ENCODE results near the gene ODAD4. TPM values are rescaled to one million over a fixed set of nuclear protein-coding genes. Genes with fewer than 3 reads are reported as not detected.
A peak's percentile ranks its signal among the peaks of the same experiment; 100 is the strongest.

Gene ODAD4
- total and polyA plus RNA-seq, 2 of the 8 experiments (the other 6 are each of a cell fraction or from before 2014, with no cell fraction given): 0.48 to 1.3 TPM

DNA sequence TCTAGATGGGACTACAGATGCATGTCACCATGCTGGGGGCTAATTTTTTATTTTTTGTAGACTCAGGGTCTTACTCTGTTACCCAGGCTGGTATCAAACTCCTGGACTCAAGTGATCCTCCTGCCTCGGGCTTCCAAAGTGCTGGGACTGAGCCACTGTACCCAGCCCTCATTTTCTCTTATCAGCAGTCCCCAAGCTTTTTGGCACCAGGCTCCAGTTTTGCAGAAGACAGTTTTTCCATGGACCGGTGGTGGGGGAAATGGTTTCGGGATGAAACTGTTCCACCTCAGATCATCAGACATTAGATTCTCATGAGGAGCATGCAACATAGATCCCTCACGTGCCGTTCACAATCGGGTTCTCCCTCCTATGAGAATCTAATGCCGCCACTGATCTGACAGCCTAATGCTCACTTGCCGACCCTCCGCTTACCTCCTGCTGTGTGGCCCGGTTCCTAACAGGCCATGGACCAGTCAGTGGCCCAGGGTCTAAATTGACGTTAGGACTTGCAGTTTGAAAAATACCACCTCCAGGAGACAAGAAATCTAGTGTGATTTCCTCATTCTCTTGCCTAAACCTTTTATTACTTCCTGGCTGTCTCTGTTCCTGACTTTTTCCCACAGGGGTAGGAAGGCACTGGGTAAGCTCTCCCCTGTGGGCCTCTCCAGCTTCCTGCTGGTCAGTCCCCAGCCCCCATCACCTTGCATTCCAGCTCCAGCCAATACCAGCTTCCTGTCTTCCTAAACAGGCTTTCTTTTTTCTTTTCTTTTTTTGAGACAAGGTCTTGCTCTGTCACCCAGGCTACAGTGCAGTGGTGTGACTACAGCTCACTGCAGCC, 26.8 kb downstream of the ODAD4 start:
- Histone ChIP-seq H3K23me2 (ENCODE audit: low read depth, low read length) (no peaks in the 10 kb centered on the region), H2BK20ac (ENCODE audit: low read length) (0 out of 2 replicates have a peak overlapping the region, but pooled peaks have one; percentile 48), H3K4me1 (replicated peaks in 1 of 4; ENCODE audit: control insufficient read depth in 3 of 4, insufficient read depth in 4 of 4, low read length in 3 of 4) (peaks cover 6 to 16% (median 11%) of the 10 kb centered on the region in 4 experiments), H2AK5ac (ENCODE audit: low read depth, low read length) (0 out of 2 replicates have a peak overlapping the region, but pooled peaks have one; percentile 82), H3K79me1 (ENCODE audit: low read depth, low read length) (no peaks in the 10 kb centered on the region), H3K56ac (replicated peaks; ENCODE audit: insufficient read length, low read depth, low read length) (no peak overlapping the region), H2BK12ac (ENCODE audit: low read depth, low read length) (0 out of 2 replicates have a peak overlapping the region, but pooled peaks have one; percentile 44), H3K4ac (replicated peaks; ENCODE audit: insufficient read length, low read depth, low read length) (no peak overlapping the region), H3K9me3 (ENCODE audit: insufficient read depth in 2 of 2, low read depth in 1 of 2, low read length in 1 of 2) (no peaks in the 10 kb centered on the region), H3K14ac (ENCODE audit: insufficient read length) (no peak overlapping the region), H4K5ac (ENCODE audit: insufficient read length, low read depth, low read length) (no peak overlapping the region), H3K27me3 (replicated peaks in 1 of 4; ENCODE audit: control insufficient read depth in 3 of 4, extremely low read depth in 1 of 4, insufficient read depth in 3 of 4, low read length in 3 of 4) (no peaks in the 10 kb centered on the region), H3K79me2 (ENCODE audit: control insufficient read depth in 1 of 2, insufficient read depth in 2 of 2, low read length in 2 of 2) (no peaks in the 10 kb centered on the region), H2BK15ac (ENCODE audit: low read length) (no peak overlapping the region), H4K8ac (ENCODE audit: extremely low read depth, insufficient read depth, low read length) (no peak overlapping the region; the same call in 1 of the 2 replicates), H3K36me3 (ENCODE audit: control insufficient read depth in 2 of 4, insufficient read depth in 4 of 4, low read length in 3 of 4) (no peaks in the 10 kb centered on the region), H2BK120ac (replicated peaks; ENCODE audit: low read depth, low read length) (no peak overlapping the region), H3K27ac (ENCODE audit: low read depth, low read length) (no peak overlapping the region), H3K23ac (ENCODE audit: insufficient read length) (no peak overlapping the region), H2AFZ (ENCODE audit: low read length) (no peak overlapping the region), H3K4me2 (ENCODE audit: insufficient read depth in 1 of 2, low read depth in 2 of 2, low read length in 2 of 2) (peak overlapping the region; percentile 35 to 59), H4K20me1 (replicated peaks in 1 of 2; ENCODE audit: control insufficient read depth in 1 of 2, insufficient read depth in 2 of 2, low read length in 2 of 2) (no peaks in the 10 kb centered on the region), H3K9ac (replicated peaks in 1 of 4; ENCODE audit: extremely low read depth in 1 of 4, low read depth in 3 of 4, low read length in 3 of 4) (no peak overlapping the region; a peak in 1 of 7 replicates), H3K18ac (ENCODE audit: extremely low read depth, low read length) (no peak overlapping the region; the same call in 1 of the 2 replicates), H3K4me3 (ENCODE audit: extremely low read depth in 1 of 4, insufficient read depth in 2 of 4, low read depth in 3 of 4, low read length in 4 of 4) (peak overlapping the region in 1 of 4 experiments; percentile 8; a peak in 2 of 8 replicates), H2BK5ac (ENCODE audit: low read depth, low read length) (no peak overlapping the region; the same call in 1 of the 2 replicates), H4K91ac (replicated peaks; ENCODE audit: insufficient read length, low read length) (no peak overlapping the region)
- ChIA-PET CTCF (ENCODE audit: partially characterized antibody) (interaction anchor here (0.7 to 11.6 kb wide), 11 partner anchors 11 to 160 kb away, joined by 3 to 205 read pairs (median 6); partner anchors contain the start of genes ACLY and ODAD4), POLR2A (ENCODE audit: partially characterized antibody) (interaction anchor here (0.6 to 9.7 kb wide), 8 partner anchors 10 to 223 kb away, joined by 3 to 67 read pairs (median 5); partner anchors contain the start of genes ACLY, CNP, DNAJC7 and HAP1)
- 82% methylated on average over 11 of the region's 11 CpGs; no CpG with 5 or more reads in 1 of the 2 experiments for WGBS, 2 experiments (ENCODE audit: extremely low coverage in 1 of 2, insufficient coverage in 1 of 2, insufficient read length in 1 of 2, insufficient replicate concordance in 2 of 2, low coverage in 1 of 2, low lambda C conversion rate in 2 of 2, missing lambda C conversion rate in 1 of 2)
- FAIRE-seq: no peak
- no peak for TF ChIP-seq SIX5 (IDR thresholded peaks at IDR 0.05; ENCODE audit: low read depth, low read length)
- no peak for TF ChIP-seq CHD2 (IDR thresholded peaks at IDR 0.05; ENCODE audit: low read length)
- TF ChIP-seq POLR2A (IDR thresholded peaks at IDR 0.05; ENCODE audit: control extremely low read depth in 1 of 2, low read depth in 2 of 2, low read length in 2 of 2): no peak
- TF ChIP-seq, protein P1, sequence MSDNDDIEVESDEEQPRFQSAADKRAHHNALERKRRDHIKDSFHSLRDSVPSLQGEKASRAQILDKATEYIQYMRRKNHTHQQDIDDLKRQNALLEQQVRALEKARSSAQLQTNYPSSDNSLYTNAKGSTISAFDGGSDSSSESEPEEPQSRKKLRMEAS (IDR thresholded peaks at IDR 0.05): no peak
- peak; percentile 25; the same call in 1 of the 2 replicates for TF ChIP-seq TEAD4 (IDR thresholded peaks at IDR 0.05; ENCODE audit: low read depth, low read length)
- no peak for DNase-seq (ENCODE audit: low read depth in 1 of 2, low spot score in 2 of 2)

Measured in H1 (cell line).